SK-N-SH (cell line): Measurements from ENCODE around the gene CD109. TPM values are rescaled to one million over a fixed set of nuclear protein-coding genes. Genes with fewer than 3 reads are reported as not detected.
A peak's percentile ranks its signal among the peaks of the same experiment; 100 is the strongest.

ENCODE experiments used
- CTCF ChIA-PET: fragments of 300-600, 350-600 bp; formaldehyde crosslinking; extraction: SDS; loops from one replicate; lab custom pipeline; 2021; lab: Yijun Ruan, JAX
- POLR2A ChIA-PET: fragments of 350-600 bp; sonication (Branson Sonifier 250); formaldehyde crosslinking; extraction: SDS; loops from one replicate; lab custom pipeline; 2020; ENCODE audit warnings: antibody characterized with exemption, inconsistent platforms; lab: Yijun Ruan, JAX
- DNase-seq: peaks from one replicate; pipeline ENCODE4 v3.0.0; 2012
- H2AFZ ChIP-seq: fragments of 200-600 bp; sonication (generic); 2 replicates; pipeline ENCODE4 v1.8.1; 2016; ENCODE audit warnings: antibody characterized with exemption, mild to moderate bottlenecking, low read depth
- H3F3A ChIP-seq: fragments of 200-600 bp; sonication (generic); replicated peaks from 2 replicates; pipeline ENCODE3; 2016; ENCODE audit warnings: antibody characterized with exemption, mild to moderate bottlenecking; ENCODE audit not compliant: insufficient read depth
- H3K27ac ChIP-seq, 2 experiments: fragments of 200-500 bp in 1 of 2; fragments of 200-600 bp in 1 of 2; sonication (Bioruptor generic) in 1 of 2; sonication (generic), shearing (Covaris generic) in 1 of 2; 2 replicates each; pipeline versions ENCODE4 v1.5.1 to v1.6.1; 2014 to 2016; ENCODE audit warnings: low read depth in 2 of 2, inconsistent platforms in 1 of 2, low read length in 1 of 2, mild to moderate bottlenecking in 1 of 2, mixed read lengths in 1 of 2
- H3K27me3 ChIP-seq: fragments of 200-600 bp; sonication (generic), shearing (Covaris generic); 2 replicates; pipeline ENCODE4 v1.6.1; 2016; ENCODE audit warnings: mixed run types; ENCODE audit not compliant: insufficient read depth
- H3K36me3 ChIP-seq, 2 experiments: fragments of 200-500 bp in 1 of 2; fragments of 200-600 bp in 1 of 2; sonication (Bioruptor generic) in 1 of 2; sonication (generic) in 1 of 2; replicated peaks in 1 of 2; 2 replicates each; pipeline versions ENCODE3 to v1.5.1; 2014 to 2016; ENCODE audit warnings: low read length in 1 of 2, mild to moderate bottlenecking in 1 of 2; ENCODE audit not compliant: insufficient read depth in 2 of 2, control insufficient read depth in 1 of 2
- H3K4me1 ChIP-seq, 2 experiments: fragments of 200-500 bp in 1 of 2; fragments of 200-600 bp in 1 of 2; sonication (Bioruptor generic) in 1 of 2; sonication (generic), shearing (Covaris generic) in 1 of 2; 2 replicates each; pipeline versions ENCODE4 v1.5.1 to v1.6.1; 2014 to 2016; ENCODE audit warnings: low read depth in 1 of 2, low read length in 1 of 2, mixed run types in 1 of 2; ENCODE audit not compliant: insufficient read depth in 2 of 2, control insufficient read depth in 1 of 2
- H3K4me2 ChIP-seq: fragments of 200-600 bp; sonication (generic), shearing (Covaris generic); 2 replicates; pipeline ENCODE4 v1.6.1; 2017; ENCODE audit warnings: mixed run types
- H3K4me3 ChIP-seq, 2 experiments: fragments of 200-500 bp in 1 of 2; fragments of 200-600 bp in 1 of 2; sonication (Bioruptor generic) in 1 of 2; sonication (generic), shearing (Covaris generic) in 1 of 2; 2 replicates each; pipeline versions ENCODE4 v1.5.1 to v1.8.1; 2014 to 2016; ENCODE audit warnings: low read depth in 2 of 2, inconsistent platforms in 1 of 2, low read length in 1 of 2, mild to moderate bottlenecking in 1 of 2, mixed read lengths in 1 of 2, moderate library complexity in 1 of 2
- H3K79me2 ChIP-seq: fragments of 200-600 bp; sonication (generic); 2 replicates; pipeline ENCODE4 v1.8.1; 2017; ENCODE audit warnings: mild to moderate bottlenecking; ENCODE audit not compliant: insufficient read depth
- H3K9ac ChIP-seq: fragments of 200-600 bp; sonication (generic); 2 replicates; pipeline ENCODE4 v1.6.1; 2017; ENCODE audit warnings: mixed run types
- H3K9me2 ChIP-seq: fragments of 200-600 bp; sonication (generic); 2 replicates; pipeline ENCODE4 v1.6.1; 2017; ENCODE audit warnings: mixed run types
- H3K9me3 ChIP-seq: fragments of 200-600 bp; sonication (generic); 2 replicates; pipeline ENCODE4 v1.6.1; 2017; ENCODE audit warnings: mixed run types, mild to moderate bottlenecking, moderate library complexity
- H4K20me1 ChIP-seq: fragments of 200-600 bp; sonication (generic); 2 replicates; pipeline ENCODE4 v1.6.1; 2017; ENCODE audit warnings: mild to moderate bottlenecking, mixed run types; ENCODE audit not compliant: insufficient read depth
- EZH2phosphoT487 ChIP-seq: fragments of 200-600 bp; sonication (generic); IDR thresholded peaks from 2 replicates; pipeline ENCODE4 v1.6.1; 2017; ENCODE audit warnings: low read depth, mixed run types, mild to moderate bottlenecking, antibody characterized with exemption, moderate library complexity, borderline replicate concordance
- GABPA ChIP-seq: IDR thresholded peaks from 2 replicates; pipeline ENCODE4 v1.4.0; 2012; ENCODE audit warnings: low read depth, mild to moderate bottlenecking
- RAD21 ChIP-seq: IDR thresholded peaks from 2 replicates; pipeline ENCODE4 v1.6.1; 2012; ENCODE audit warnings: mild to moderate bottlenecking, low read length
- RFX5 ChIP-seq: IDR thresholded peaks from 2 replicates; pipeline ENCODE4 v1.6.1; 2012; ENCODE audit warnings: mild to moderate bottlenecking, improper control_type of control experiment, low read length
- SMC3 ChIP-seq: IDR thresholded peaks from 2 replicates; pipeline ENCODE4 v1.6.1; 2012; ENCODE audit warnings: low read depth, low read length, improper control_type of control experiment
- TCF12 ChIP-seq: IDR thresholded peaks from 2 replicates; pipeline ENCODE4 v1.4.0; 2012
- TEAD4 ChIP-seq: IDR thresholded peaks from 2 replicates; pipeline ENCODE4 v1.4.0; 2012; ENCODE audit warnings: mild to moderate bottlenecking, borderline replicate concordance; ENCODE audit not compliant: insufficient read depth
- WGBS: methylation state at CpG from one replicate; pipeline ENCODE4 v1.1.6; 2017; ENCODE audit warnings: low lambda C conversion rate; 5-methylcytosine and 5-hydroxymethylcytosine counted together
- polyA plus RNA-seq, 3 experiments: library from polyadenylated mRNA; depleted of rRNA; stranded (reverse); fragments of >200 nt; gene quantifications; 2 replicates each; pipeline ENCODE4 v1.2.3, GENCODE V29; 2012
- TF ChIP-seq, protein P1 (sequence below): fragments of 200-600 bp; sonication (generic); IDR thresholded peaks from 2 replicates; pipeline ENCODE4 v1.6.1; 2017; ENCODE audit warnings: antibody characterized with exemption, mild to moderate bottlenecking, moderate library complexity
- TF ChIP-seq, protein P2 (sequence below): fragments of 150-350 bp; IDR thresholded peaks from 2 replicates; pipeline ENCODE4 v1.6.1; 2017; ENCODE audit warnings: antibody characterized with exemption, low read length, low read depth, borderline replicate concordance
- TF ChIP-seq, protein P3 (sequence below): IDR thresholded peaks from 2 replicates; pipeline ENCODE4 v1.6.1; 2012; ENCODE audit warnings: mild to moderate bottlenecking, low read depth, low read length, moderate library complexity
- TF ChIP-seq, protein P4 (sequence below): IDR thresholded peaks from 2 replicates; pipeline ENCODE4 v1.4.0; 2012; ENCODE audit warnings: low read depth, borderline replicate concordance

Gene CD109
- polyA plus RNA-seq, 1 of the 3 experiments (the other 2 are of a cell fraction), result 19.7 TPM

DNA sequence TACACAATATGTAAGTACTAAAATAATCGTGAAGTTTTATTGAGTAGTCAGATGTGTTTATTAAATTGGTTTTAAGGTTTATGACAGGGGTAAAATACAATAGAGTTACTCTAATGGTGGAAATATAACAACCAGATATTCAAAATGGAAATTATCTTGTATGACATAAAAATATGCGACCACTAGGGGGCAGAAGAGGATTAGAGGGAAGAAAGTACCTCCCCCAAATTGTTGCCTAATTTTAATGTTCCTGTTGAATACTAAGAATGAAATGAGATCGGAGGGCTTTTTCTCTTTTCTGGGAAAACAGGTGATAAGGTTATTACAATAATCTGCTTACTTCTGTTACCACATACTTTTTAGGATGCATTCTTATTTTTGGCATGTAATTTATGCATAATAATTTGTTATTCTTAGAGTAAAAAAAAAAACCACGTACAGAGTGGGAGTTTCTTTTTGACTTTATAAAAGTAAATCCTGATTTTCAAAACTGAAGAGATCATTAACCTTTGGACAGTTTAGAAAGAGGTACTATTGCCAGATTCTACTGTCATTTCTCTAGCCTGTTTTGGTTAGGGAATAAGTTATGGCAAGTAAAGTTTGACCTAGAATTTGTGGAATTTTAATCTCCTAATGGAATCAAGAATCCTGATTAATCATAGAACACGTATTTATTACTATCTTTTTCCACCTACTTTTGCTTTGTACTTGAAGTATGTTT, 159.2 kb downstream of the CD109 start:
- ChIA-PET POLR2A (no interaction called here), CTCF (interaction anchor here (0.6 to 1.3 kb wide), 6 partner anchors 14 to 1353 kb away, joined by 3 read pairs; no protein-coding TSS in a partner anchor)
- Histone ChIP-seq H3K9me3 (no peaks in the 10 kb centered on the region), H3K9ac (no peak overlapping the region), H3F3A (no peaks in the 10 kb centered on the region), H4K20me1 (no peaks in the 10 kb centered on the region), H3K27me3 (no peaks in the 10 kb centered on the region), H3K36me3 (no peaks in the 10 kb centered on the region), H3K4me3 (no peak overlapping the region), H3K4me2 (no peak overlapping the region), H2AFZ (no peak overlapping the region), H3K4me1 (no peaks in the 10 kb centered on the region), H3K27ac (no peak overlapping the region), H3K9me2 (no peaks in the 10 kb centered on the region), H3K79me2 (no peaks in the 10 kb centered on the region)
- 9% methylated on average over 5 of the region's 5 CpGs for WGBS
- peak; percentile 46 for DNase-seq
- TF ChIP-seq RAD21 (peak; percentile 56), SMC3 (peak; percentile 41)
- TF ChIP-seq, protein P1, sequence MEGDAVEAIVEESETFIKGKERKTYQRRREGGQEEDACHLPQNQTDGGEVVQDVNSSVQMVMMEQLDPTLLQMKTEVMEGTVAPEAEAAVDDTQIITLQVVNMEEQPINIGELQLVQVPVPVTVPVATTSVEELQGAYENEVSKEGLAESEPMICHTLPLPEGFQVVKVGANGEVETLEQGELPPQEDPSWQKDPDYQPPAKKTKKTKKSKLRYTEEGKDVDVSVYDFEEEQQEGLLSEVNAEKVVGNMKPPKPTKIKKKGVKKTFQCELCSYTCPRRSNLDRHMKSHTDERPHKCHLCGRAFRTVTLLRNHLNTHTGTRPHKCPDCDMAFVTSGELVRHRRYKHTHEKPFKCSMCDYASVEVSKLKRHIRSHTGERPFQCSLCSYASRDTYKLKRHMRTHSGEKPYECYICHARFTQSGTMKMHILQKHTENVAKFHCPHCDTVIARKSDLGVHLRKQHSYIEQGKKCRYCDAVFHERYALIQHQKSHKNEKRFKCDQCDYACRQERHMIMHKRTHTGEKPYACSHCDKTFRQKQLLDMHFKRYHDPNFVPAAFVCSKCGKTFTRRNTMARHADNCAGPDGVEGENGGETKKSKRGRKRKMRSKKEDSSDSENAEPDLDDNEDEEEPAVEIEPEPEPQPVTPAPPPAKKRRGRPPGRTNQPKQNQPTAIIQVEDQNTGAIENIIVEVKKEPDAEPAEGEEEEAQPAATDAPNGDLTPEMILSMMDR, result peak; percentile 81
- TF ChIP-seq, protein P2, sequence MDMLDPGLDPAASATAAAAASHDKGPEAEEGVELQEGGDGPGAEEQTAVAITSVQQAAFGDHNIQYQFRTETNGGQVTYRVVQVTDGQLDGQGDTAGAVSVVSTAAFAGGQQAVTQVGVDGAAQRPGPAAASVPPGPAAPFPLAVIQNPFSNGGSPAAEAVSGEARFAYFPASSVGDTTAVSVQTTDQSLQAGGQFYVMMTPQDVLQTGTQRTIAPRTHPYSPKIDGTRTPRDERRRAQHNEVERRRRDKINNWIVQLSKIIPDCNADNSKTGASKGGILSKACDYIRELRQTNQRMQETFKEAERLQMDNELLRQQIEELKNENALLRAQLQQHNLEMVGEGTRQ, result no peak

DNA sequence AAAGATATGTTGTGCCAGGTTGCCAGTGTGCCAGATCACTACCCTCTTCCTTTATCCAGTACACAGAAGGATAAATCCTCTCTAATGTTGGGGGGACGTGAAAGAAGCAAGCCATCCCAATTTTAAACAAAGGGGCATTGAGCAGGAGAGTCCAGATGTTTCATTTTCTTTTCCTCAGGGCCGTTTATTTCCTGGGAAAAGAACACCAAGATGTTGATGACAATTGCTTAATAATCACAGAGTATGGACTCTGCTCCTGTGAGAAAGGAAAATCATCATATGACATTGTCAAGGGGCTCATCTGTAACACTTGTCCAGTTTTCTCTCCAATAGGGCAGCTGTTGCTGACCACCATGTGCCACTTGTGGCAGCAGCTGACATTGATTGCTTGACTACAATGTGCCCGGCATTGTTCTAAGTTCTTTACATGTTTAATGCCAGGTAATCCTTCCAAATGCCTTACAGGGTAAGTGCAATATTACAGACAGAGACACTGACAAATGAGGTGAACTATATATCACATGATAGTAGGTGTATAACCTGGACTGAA, 161.4 kb downstream of the CD109 start:
- Histone ChIP-seq H2AFZ (no peak overlapping the region), H3K4me3 (no peak overlapping the region), H3F3A (no peaks in the 10 kb centered on the region), H3K9me2 (no peaks in the 10 kb centered on the region), H3K36me3 (no peaks in the 10 kb centered on the region), H3K79me2 (no peaks in the 10 kb centered on the region), H3K9ac (no peak overlapping the region), H3K9me3 (no peaks in the 10 kb centered on the region), H3K27ac (no peak overlapping the region), H3K27me3 (no peaks in the 10 kb centered on the region), H3K4me1 (no peaks in the 10 kb centered on the region), H4K20me1 (no peaks in the 10 kb centered on the region), H3K4me2 (no peak overlapping the region)
- DNase-seq, result no peak
- ChIA-PET CTCF (interaction anchor here (1.1 kb wide), 1 partner anchor 1351 kb away, joined by 4 read pairs; no protein-coding TSS in a partner anchor), POLR2A (no interaction called here)
- WGBS, result 58% methylated on average over 2 of the region's 3 CpGs
- TF ChIP-seq EZH2phosphoT487 (no peak), TCF12 (no peak), RFX5 (no peak), GABPA (no peak), SMC3 (no peak), TEAD4 (no peak)
- TF ChIP-seq, protein P3, sequence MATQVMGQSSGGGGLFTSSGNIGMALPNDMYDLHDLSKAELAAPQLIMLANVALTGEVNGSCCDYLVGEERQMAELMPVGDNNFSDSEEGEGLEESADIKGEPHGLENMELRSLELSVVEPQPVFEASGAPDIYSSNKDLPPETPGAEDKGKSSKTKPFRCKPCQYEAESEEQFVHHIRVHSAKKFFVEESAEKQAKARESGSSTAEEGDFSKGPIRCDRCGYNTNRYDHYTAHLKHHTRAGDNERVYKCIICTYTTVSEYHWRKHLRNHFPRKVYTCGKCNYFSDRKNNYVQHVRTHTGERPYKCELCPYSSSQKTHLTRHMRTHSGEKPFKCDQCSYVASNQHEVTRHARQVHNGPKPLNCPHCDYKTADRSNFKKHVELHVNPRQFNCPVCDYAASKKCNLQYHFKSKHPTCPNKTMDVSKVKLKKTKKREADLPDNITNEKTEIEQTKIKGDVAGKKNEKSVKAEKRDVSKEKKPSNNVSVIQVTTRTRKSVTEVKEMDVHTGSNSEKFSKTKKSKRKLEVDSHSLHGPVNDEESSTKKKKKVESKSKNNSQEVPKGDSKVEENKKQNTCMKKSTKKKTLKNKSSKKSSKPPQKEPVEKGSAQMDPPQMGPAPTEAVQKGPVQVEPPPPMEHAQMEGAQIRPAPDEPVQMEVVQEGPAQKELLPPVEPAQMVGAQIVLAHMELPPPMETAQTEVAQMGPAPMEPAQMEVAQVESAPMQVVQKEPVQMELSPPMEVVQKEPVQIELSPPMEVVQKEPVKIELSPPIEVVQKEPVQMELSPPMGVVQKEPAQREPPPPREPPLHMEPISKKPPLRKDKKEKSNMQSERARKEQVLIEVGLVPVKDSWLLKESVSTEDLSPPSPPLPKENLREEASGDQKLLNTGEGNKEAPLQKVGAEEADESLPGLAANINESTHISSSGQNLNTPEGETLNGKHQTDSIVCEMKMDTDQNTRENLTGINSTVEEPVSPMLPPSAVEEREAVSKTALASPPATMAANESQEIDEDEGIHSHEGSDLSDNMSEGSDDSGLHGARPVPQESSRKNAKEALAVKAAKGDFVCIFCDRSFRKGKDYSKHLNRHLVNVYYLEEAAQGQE, result no peak
- TF ChIP-seq, protein P1, result no peak
- TF ChIP-seq, protein P4, sequence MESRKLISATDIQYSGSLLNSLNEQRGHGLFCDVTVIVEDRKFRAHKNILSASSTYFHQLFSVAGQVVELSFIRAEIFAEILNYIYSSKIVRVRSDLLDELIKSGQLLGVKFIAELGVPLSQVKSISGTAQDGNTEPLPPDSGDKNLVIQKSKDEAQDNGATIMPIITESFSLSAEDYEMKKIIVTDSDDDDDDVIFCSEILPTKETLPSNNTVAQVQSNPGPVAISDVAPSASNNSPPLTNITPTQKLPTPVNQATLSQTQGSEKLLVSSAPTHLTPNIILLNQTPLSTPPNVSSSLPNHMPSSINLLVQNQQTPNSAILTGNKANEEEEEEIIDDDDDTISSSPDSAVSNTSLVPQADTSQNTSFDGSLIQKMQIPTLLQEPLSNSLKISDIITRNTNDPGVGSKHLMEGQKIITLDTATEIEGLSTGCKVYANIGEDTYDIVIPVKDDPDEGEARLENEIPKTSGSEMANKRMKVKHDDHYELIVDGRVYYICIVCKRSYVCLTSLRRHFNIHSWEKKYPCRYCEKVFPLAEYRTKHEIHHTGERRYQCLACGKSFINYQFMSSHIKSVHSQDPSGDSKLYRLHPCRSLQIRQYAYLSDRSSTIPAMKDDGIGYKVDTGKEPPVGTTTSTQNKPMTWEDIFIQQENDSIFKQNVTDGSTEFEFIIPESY, result no peak
